ENCODE results near the gene SLC5A10.
A peak's percentile ranks its signal among the peaks of the same experiment; 100 is the strongest.

Gene SLC5A10

DNA sequence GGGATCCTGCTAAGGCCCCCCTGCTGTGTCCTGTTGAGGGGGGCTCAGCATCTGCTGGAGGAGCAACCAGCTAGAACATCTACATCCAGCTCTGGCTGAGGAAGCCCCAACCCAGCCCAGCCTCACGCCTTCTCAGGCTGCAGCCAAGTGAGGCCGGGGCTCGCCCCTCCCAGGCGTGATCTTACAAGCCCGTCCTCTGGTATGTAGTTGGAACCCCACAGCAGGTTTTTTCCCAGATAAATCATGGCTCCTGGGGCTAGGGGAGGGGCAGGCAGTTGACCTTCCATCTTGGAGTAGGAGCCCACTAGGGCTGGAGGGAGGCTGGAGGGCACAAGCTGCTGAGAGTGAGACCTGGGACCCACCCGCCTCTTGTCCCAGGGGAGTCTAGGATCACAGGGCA, 47.9 kb downstream of the SLC5A10 start:
- H3K9me3 ChIP-seq (ENCODE audit: control insufficient read depth in 1 of 2, low read length in 2 of 2) = peaks cover 0 to 4% of the 10 kb centered on the region in 2 donors
- H3K4me1 ChIP-seq (ENCODE audit: control insufficient read depth in 1 of 2, insufficient read depth in 2 of 2, low read length in 2 of 2) = peaks cover 38 to 44% of the 10 kb centered on the region in 2 donors
- H3K36me3 ChIP-seq (ENCODE audit: control insufficient read depth in 1 of 2, insufficient read depth in 2 of 2, low read length in 2 of 2) = peaks cover 3 to 20% of the 10 kb centered on the region in 2 donors
- no peak overlapping the region for H3K4me3 ChIP-seq (ENCODE audit: low read depth in 1 of 2, low read length in 2 of 2)
- no peak overlapping the region for H3K27ac ChIP-seq (ENCODE audit: low read depth, low read length)
- no peaks in the 10 kb centered on the region for H3K27me3 ChIP-seq (ENCODE audit: control insufficient read depth in 1 of 2, insufficient read depth in 2 of 2, low read length in 2 of 2)
- H3K9ac ChIP-seq (ENCODE audit: low read depth in 1 of 2, low read length in 2 of 2) = no peak overlapping the region

DNA sequence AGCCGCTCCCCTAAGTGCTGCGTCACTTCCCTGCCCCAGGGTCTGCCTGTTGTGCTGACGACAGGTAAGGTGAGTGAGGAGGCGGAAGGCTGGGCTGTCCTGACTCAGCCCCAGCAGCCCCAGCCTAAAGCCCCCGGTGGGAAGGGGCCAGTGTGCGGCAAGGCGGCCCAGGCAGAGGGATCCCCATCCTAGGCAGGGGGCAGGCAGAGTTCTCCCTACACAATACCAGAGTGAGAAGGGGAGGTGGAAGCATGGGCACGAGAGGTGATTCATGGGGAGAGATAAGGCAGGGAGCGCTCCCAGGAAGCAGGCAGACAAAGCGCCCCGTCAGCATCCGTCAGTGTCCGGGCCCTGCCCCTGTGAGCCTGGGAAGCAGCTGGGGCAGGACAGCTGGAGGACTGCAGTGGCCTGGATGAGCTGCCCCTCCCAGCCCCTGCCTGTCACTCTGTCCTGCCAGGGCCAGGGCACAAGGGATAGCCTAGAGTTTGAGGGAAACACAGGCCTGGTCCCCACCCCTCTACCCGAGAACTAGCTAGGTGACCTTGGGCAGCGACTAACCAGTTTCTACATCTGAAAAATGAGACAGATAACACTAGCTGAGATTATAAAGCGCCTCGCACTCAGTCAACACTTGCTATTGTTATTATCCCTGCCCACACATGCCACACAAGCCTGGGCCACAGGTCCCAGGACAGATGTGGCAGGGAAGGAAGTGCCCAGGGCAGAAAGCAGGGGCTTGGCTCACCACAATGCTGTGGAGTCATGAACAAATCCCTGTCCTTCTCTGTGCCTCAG, 48.8 kb downstream of the SLC5A10 start:
- H3K27ac ChIP-seq (ENCODE audit: low read depth, low read length) = peak overlapping the region; percentile 51
- no peaks in the 10 kb centered on the region for H3K27me3 ChIP-seq (ENCODE audit: control insufficient read depth in 1 of 2, insufficient read depth in 2 of 2, low read length in 2 of 2)
- H3K36me3 ChIP-seq (ENCODE audit: control insufficient read depth in 1 of 2, insufficient read depth in 2 of 2, low read length in 2 of 2) = peaks cover 3 to 20% of the 10 kb centered on the region in 2 donors
- H3K9ac ChIP-seq (ENCODE audit: low read depth in 1 of 2, low read length in 2 of 2) = peak overlapping the region in 1 of 2 donors; percentile 58
- peak overlapping the region in 1 of 2 donors; percentile 62 for H3K4me3 ChIP-seq (ENCODE audit: low read depth in 1 of 2, low read length in 2 of 2)
- no peaks in the 10 kb centered on the region for H3K9me3 ChIP-seq (ENCODE audit: control insufficient read depth in 1 of 2, low read length in 2 of 2)
- H3K4me1 ChIP-seq (ENCODE audit: control insufficient read depth in 1 of 2, insufficient read depth in 2 of 2, low read length in 2 of 2) = peaks cover 41 to 46% of the 10 kb centered on the region in 2 donors

DNA sequence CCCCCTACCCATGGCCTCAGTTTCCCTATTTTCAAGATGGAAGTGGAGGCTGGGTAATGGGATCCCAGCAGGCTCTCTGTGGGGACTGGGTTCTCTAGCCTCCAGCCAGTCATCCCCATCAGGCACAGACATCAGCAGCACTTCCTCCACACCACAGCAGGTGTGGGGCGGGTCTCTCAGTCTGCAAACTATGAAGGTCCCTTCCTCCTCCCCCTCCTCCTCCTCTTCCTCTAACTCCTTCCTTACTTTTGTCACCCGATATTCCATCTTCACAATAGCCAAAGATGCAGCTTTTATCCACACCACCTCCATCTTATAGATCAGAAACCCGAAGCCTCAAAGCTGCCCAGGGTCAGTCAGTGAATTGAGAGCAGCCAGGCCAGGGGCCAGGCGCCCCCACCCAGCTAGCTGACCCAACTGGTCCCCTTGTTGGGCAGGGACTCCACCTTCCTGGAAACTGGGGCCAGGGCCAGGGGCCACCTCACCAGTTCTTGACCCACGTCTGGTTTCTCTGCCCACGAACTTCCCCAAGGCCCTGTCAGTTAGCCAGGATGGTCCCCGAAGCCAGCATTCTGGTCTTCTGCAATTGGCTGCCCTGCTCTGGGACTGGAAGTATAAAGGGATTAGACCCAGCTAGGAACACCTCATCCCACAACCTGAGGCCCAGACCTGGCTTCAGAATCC, 50.1 kb downstream of the SLC5A10 start:
- no peaks in the 10 kb centered on the region for H3K9me3 ChIP-seq (ENCODE audit: control insufficient read depth in 1 of 2, low read length in 2 of 2)
- H3K4me1 ChIP-seq (ENCODE audit: control insufficient read depth in 1 of 2, insufficient read depth in 2 of 2, low read length in 2 of 2) = peaks cover 41 to 46% of the 10 kb centered on the region in 2 donors
- H3K4me3 ChIP-seq (ENCODE audit: low read depth in 1 of 2, low read length in 2 of 2) = peak overlapping the region; percentile 62 to 72
- peak overlapping the region; percentile 58 to 71 for H3K9ac ChIP-seq (ENCODE audit: low read depth in 1 of 2, low read length in 2 of 2)
- H3K27ac ChIP-seq (ENCODE audit: low read depth, low read length) = no peak overlapping the region
- no peaks in the 10 kb centered on the region for H3K27me3 ChIP-seq (ENCODE audit: control insufficient read depth in 1 of 2, insufficient read depth in 2 of 2, low read length in 2 of 2)
- peaks cover 1 to 19% of the 10 kb centered on the region in 2 donors for H3K36me3 ChIP-seq (ENCODE audit: control insufficient read depth in 1 of 2, insufficient read depth in 2 of 2, low read length in 2 of 2)

DNA sequence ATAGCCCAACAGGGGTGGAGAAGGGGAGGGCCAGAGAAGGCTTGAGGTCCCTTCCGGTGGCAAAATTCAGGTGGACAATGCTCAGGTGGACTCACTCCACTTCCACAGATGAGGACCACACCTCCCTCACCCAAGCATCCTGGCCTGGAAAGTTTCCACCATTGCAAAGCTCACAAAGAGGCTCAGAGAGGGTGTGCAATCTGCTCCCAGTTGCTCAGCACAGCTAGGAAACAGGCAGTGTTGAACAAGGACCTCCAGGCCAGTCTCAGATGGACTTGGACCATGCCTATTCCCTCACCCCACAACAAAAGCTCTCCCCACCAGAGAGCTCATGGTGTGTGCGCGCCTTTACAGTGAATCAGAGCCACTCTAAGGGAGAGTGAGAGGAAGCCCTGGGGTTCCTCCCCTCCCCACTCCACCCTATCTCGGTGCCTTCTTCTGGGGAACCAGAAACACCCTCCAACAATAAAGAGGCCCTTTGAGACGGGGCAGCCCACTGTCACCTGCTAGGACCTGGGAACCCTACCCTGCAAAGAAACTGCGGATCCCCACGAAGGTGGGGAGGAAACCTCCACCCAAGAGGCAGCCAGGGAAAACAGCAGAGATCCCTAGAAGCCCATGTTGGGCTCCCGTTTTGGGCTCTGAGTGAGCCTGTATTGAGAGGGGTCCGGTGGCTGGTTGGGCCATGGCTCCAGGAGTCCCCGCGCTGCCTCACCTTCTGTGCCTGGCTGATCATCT, 51.0 kb downstream of the SLC5A10 start:
- Histone ChIP-seq H3K9me3 (ENCODE audit: control insufficient read depth in 1 of 2, low read length in 2 of 2) (no peaks in the 10 kb centered on the region), H3K4me1 (ENCODE audit: control insufficient read depth in 1 of 2, insufficient read depth in 2 of 2, low read length in 2 of 2) (peaks cover 36 to 45% of the 10 kb centered on the region in 2 donors), H3K27ac (ENCODE audit: low read depth, low read length) (no peak overlapping the region), H3K36me3 (ENCODE audit: control insufficient read depth in 1 of 2, insufficient read depth in 2 of 2, low read length in 2 of 2) (peaks cover 0 to 15% of the 10 kb centered on the region in 2 donors), H3K4me3 (ENCODE audit: low read depth in 1 of 2, low read length in 2 of 2) (peak overlapping the region; percentile 62 to 72), H3K27me3 (ENCODE audit: control insufficient read depth in 1 of 2, insufficient read depth in 2 of 2, low read length in 2 of 2) (no peaks in the 10 kb centered on the region), H3K9ac (ENCODE audit: low read depth in 1 of 2, low read length in 2 of 2) (peak overlapping the region; percentile 58 to 71)

DNA sequence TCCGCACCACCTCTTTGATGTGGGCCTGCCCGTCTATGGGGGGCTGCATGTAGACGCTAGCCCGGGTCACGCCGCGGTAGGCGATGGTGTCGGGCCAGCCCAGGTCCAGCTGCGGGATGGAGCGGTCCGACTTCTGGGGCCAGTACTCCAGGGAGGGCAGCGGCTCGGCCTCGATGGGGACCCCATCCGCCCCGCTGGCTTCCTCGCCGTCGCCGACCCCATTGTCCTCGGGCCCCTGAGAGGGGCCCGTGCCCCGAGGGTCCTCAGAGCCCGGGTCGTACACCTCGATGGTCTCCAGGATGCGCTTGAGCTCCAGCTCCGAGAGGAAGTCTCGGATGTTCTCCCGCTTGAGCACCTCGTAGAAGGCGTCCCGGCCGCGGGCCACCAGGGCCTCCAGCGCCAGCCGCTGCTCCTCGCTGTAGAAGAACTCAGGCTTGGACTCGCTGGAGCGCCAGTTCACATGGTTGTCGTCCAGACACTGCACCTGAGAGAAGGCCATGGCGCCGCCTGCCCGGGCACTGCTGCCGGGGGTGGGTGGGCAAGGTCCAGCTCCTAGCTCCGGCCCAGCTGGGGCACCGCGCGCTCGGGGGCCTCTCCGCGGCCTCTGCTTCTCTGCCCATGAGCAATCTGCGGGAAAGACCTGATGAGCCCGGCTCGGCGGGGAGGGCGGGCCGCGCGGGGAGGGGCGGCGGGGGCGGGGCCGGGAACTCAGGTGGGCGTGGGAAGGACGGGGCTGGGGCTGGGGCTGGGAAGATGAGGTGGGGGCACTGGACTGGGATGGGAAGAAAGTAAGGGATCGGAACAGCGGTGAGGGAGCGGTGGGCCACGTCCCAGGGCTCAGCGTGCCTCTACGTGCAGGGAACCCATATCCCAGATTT, 51.8 kb downstream of the SLC5A10 start:
- Histone ChIP-seq H3K27me3 (ENCODE audit: control insufficient read depth in 1 of 2, insufficient read depth in 2 of 2, low read length in 2 of 2) (no peaks in the 10 kb centered on the region), H3K9me3 (ENCODE audit: control insufficient read depth in 1 of 2, low read length in 2 of 2) (no peaks in the 10 kb centered on the region), H3K27ac (ENCODE audit: low read depth, low read length) (peak overlapping the region; percentile 59), H3K9ac (ENCODE audit: low read depth in 1 of 2, low read length in 2 of 2) (peak overlapping the region; percentile 66 to 82), H3K4me1 (ENCODE audit: control insufficient read depth in 1 of 2, insufficient read depth in 2 of 2, low read length in 2 of 2) (peaks cover 32 to 41% of the 10 kb centered on the region in 2 donors), H3K4me3 (ENCODE audit: low read depth in 1 of 2, low read length in 2 of 2) (peak overlapping the region; percentile 62 to 78), H3K36me3 (ENCODE audit: control insufficient read depth in 1 of 2, insufficient read depth in 2 of 2, low read length in 2 of 2) (peaks cover 0 to 8% of the 10 kb centered on the region in 2 donors)

DNA sequence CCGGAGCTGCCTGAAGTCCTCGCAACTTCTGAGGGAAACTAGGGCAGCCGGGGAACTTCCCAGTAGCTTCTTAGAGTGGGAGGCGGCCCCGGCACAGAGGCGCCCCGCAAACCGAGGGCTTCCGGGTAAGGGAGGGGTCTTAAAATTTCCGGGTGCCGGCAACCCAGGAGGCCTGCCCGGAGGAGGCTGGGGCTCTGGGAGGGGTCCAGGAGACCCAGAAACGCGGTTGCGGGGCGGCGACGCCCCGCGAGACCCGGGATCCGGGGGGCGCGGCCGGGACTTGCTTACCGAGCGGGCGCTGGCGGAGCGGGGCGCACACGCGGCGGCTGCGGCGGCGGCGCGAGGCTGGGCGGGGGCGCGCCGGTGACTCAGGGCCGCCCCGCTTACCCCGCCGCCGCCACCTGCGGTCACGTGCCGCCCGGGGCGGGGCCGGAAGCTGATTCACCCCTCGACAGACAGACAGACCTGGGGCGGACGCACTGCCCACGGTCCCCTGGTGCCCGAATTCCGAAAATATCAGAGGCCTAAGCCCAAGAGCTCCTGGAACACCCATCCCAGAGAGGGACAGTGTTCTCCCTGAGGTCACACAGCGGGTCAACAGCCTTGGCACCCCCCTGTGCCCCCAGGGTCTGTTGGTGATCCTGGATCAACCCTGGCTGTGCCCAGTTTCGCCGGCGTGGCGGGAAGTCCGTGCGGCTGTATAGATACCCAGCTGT, 52.6 kb downstream of the SLC5A10 start, which contains the start of gene FAM83G:
FAM83G (minus strand) TSS at position 344 of the 716 bp plus-strand sequence. CDS start 723 bp downstream, outside the sequence.
- Histone ChIP-seq H3K27me3 (ENCODE audit: control insufficient read depth in 1 of 2, insufficient read depth in 2 of 2, low read length in 2 of 2) (no peaks in the 10 kb centered on the region), H3K27ac (ENCODE audit: low read depth, low read length) (peak within 1 kb of the TSS; percentile 59), H3K9ac (ENCODE audit: low read depth in 1 of 2, low read length in 2 of 2) (peak within 1 kb of the TSS; percentile 80 to 85), H3K4me3 (ENCODE audit: low read depth in 1 of 2, low read length in 2 of 2) (peak within 1 kb of the TSS; percentile 76 to 78), H3K9me3 (ENCODE audit: control insufficient read depth in 1 of 2, low read length in 2 of 2) (no peaks in the 10 kb centered on the region), H3K36me3 (ENCODE audit: control insufficient read depth in 1 of 2, insufficient read depth in 2 of 2, low read length in 2 of 2) (peaks cover 0 to 8% of the 10 kb centered on the region in 2 donors), H3K4me1 (ENCODE audit: control insufficient read depth in 1 of 2, insufficient read depth in 2 of 2, low read length in 2 of 2) (peaks cover 32 to 41% of the 10 kb centered on the region in 2 donors)

DNA sequence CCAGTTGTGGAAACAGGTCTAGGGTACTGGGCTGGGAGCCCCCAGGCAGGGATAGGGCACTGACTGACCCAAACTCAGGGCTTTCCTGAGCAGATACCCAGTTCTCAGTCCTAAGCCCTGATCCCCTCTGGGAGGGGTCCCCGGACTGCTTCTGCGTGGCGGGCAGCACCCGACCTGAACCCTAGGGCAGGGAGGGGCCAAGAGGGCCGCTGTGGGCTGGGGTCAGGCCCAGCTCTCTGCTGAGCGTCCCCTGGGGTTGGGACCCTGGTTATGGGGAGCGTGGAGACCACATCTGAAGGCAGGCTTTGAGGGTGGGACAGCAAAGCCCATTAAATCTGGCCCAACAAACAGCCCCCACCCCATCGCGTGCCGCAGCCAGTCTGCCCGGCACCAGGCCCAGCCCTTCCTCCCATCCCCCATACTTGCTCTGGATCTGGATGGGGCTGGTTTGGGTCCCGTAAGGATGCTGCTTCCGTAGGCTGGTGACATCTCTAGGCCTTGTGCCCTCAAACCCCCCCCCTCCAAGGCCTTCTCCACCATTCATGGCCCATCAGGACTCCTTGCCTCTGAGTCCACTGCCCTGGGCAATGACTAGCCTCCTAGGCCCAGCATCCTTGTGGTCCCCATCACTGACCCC, 53.3 kb downstream of the SLC5A10 start:
- peaks cover 32 to 40% of the 10 kb centered on the region in 2 donors for H3K4me1 ChIP-seq (ENCODE audit: control insufficient read depth in 1 of 2, insufficient read depth in 2 of 2, low read length in 2 of 2)
- H3K36me3 ChIP-seq (ENCODE audit: control insufficient read depth in 1 of 2, insufficient read depth in 2 of 2, low read length in 2 of 2) = peaks cover 0 to 8% of the 10 kb centered on the region in 2 donors
- peak overlapping the region; percentile 80 to 85 for H3K9ac ChIP-seq (ENCODE audit: low read depth in 1 of 2, low read length in 2 of 2)
- H3K4me3 ChIP-seq (ENCODE audit: low read depth in 1 of 2, low read length in 2 of 2) = peak overlapping the region; percentile 71 to 76
- no peaks in the 10 kb centered on the region for H3K9me3 ChIP-seq (ENCODE audit: control insufficient read depth in 1 of 2, low read length in 2 of 2)
- H3K27ac ChIP-seq (ENCODE audit: low read depth, low read length) = peak overlapping the region; percentile 33
- no peaks in the 10 kb centered on the region for H3K27me3 ChIP-seq (ENCODE audit: control insufficient read depth in 1 of 2, insufficient read depth in 2 of 2, low read length in 2 of 2)

DNA sequence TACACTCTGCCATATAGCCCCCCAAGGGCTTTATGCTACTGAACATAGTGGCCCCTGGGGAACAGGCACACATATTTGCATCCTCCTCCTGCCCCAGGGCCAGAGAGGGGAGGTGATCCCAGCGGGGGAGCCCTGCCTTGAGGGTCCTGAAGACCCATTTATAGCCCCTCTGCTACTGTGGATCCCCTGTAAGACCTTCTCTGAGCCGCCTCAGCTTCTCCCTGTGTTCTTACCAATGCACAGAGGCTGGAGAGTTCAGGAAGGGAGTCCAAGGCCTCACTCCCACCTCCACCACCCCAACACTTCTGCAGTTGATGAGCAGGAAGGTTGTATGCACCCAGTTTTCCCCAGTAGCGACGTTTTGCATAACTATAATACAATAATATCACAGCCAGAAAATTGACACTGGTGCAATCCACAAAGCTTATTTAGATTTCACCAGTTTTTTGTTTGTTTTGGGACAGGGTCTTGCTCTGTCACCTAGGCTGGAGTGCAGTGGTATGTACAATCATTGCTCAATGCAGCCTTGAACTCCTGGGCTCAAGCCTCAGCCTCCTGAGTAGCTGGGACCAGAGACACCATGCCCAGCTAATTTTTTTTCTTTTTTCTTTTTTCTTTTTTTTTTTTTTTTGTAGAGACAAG, 53.9 kb downstream of the SLC5A10 start:
- H3K4me3 ChIP-seq (ENCODE audit: low read depth in 1 of 2, low read length in 2 of 2) = no peak overlapping the region
- H3K4me1 ChIP-seq (ENCODE audit: control insufficient read depth in 1 of 2, insufficient read depth in 2 of 2, low read length in 2 of 2) = peaks cover 27 to 34% of the 10 kb centered on the region in 2 donors
- H3K36me3 ChIP-seq (ENCODE audit: control insufficient read depth in 1 of 2, insufficient read depth in 2 of 2, low read length in 2 of 2) = peaks cover 0 to 8% of the 10 kb centered on the region in 2 donors
- H3K9me3 ChIP-seq (ENCODE audit: control insufficient read depth in 1 of 2, low read length in 2 of 2) = no peaks in the 10 kb centered on the region
- H3K27me3 ChIP-seq (ENCODE audit: control insufficient read depth in 1 of 2, insufficient read depth in 2 of 2, low read length in 2 of 2) = no peaks in the 10 kb centered on the region
- no peak overlapping the region for H3K27ac ChIP-seq (ENCODE audit: low read depth, low read length)
- no peak overlapping the region for H3K9ac ChIP-seq (ENCODE audit: low read depth in 1 of 2, low read length in 2 of 2)
